GM21825 (cell line): ENCODE measurements around the gene ULK4.

Experiments used
- ATAC-seq: cut with Tn5 transposase; IDR thresholded peaks from one replicate; pipeline ENCODE4 v1.9.1; 2021; ENCODE audit warnings: mild to moderate bottlenecking, moderate library complexity; ENCODE audit not compliant: unreplicated experiment

Gene ULK4

DNA sequence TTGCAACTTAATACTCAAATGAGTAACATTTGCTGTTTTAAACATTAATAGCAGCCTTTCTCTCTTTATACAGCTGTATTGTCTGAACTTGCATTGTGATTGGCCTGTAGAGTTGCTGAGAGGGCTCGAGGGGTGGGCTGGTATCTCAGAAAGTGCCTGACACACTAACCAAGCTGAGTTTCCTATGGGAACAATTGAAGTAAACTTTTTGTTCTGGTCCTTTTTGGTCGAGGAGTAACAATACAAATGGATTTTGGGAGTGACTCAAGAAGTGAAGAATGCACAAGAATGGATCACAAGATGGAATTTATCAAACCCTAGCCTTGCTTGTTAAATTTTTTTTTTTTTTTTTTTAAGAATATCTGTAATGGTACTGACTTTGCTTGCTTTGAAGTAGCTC lies 722.3 kb downstream of the ULK4 start:
- no peak for ATAC-seq

DNA sequence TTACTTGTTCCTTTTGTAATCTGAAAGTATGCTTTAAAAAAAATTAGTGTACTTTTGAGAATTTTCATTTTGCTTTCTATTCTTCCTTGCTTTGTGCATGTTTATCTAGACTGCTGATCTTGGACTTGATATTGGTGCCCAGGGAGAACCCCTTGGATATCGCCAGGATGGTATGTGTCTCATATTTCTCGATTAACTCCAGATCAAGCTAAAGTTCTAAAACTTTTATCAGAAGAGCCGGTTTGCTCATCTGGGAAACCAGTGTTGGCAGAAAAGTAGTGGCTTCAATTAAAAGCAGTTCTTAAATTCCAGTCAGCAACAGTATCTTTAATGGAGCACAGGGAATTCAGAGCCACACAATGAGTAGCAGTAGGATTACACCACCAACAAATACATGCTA lies 724.0 kb downstream of the ULK4 start:
- ATAC-seq, result no peak

DNA sequence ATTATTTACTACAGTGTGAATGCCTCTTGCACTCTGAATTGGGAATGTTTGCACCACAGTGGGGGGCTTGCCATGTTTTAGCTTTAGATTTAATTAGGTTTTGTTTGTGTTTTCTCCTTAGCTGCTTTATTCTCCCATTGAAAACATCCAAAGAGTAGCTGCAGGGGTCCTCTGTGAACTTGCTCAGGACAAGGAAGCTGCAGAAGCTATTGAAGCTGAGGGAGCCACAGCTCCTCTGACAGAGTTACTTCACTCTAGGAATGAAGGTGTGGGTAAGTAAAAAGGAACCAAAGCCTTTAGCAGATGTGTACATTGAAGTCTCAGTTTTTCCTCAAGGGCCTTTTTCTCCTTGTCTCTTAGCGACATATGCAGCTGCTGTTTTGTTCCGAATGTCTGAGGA lies 725.7 kb downstream of the ULK4 start:
- ATAC-seq, result no peak

DNA sequence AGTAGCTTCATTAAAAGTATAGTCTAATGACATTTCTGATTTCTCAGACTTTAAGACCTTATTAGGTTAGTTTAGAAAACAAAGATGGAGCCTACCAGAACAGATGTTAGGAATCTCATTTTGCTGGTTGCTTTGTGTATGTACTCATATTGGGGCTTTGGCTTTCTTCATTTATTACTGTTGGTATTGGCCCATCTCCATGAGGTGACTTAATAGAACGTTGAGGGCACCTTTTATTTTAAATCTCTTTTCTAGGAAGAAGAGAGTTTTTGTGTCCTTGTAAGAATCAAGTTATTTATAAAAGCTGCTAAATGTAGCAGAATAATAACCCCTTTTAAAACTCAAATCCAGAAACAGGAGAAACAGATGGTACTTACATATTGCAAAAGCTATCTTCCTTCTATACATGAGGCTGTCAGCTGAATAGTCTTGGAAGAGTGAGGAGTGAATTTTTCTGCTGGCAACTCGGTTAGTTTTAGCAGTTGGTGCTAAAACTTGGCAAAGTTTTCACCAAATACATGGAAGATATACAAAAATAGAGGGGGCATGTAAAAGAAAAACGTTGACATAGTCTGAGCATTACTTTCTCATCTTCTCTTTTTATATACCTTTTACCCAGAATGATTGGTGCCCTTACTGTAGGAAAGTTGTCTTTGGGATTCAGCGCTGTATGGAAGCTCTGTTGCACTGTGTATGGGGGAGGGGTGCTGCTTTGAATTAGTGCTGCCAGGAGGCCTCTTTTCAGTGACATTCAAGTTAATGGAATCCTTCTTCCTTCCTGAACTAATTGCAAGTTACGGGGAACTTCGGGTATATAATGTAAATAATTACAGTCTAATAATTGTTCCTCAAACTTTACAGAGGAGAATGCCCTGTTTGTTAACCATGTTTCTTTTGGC lies 726.8 kb downstream of the ULK4 start:
- ATAC-seq, result no peak

DNA sequence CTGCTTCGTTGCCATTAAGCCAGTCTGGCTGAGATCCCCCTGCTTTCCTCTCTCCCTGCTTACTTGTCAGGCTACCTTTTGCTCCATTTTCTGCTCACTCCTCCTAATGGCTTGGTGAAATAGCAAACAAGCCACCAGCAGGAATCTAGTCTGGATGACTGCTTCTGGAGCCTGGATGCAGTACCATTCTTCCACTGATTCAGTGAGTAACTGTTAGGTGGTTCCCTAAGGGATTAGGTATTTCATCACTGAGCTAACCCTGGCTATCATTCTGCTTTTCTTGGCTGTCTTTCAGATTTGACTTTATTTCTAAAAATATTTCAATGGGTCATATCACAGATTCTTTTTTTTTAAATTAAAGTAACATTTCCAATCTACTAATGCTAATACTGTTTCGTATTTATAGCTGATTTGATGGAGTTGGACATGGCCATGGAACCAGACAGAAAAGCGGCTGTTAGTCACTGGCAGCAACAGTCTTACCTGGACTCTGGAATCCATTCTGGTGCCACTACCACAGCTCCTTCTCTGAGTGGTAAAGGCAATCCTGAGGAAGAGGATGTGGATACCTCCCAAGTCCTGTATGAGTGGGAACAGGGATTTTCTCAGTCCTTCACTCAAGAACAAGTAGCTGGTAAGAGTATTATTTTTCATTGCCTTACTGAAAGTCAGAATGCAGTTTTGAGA lies 737.6 kb downstream of the ULK4 start:
- no peak for ATAC-seq

DNA sequence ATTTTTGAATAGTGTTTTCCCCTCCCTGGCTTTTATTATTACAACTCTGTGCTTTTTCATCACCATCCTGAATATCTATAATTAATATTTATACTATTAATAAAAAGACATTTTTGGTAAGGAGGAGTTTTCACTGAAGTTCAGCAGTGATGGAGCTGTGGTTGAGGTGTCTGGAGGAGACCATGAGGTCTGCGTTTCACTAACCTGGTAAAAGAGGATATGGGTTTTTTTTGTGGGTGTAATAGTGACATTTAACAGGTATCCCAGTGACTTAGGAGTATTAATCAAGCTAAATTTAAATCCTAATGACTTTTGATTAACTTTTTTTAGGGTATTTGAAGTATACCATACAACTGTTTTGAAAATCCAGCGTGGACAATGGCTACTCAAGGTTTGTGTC lies 738.2 kb downstream of the ULK4 start:
- ATAC-seq, result no peak

DNA sequence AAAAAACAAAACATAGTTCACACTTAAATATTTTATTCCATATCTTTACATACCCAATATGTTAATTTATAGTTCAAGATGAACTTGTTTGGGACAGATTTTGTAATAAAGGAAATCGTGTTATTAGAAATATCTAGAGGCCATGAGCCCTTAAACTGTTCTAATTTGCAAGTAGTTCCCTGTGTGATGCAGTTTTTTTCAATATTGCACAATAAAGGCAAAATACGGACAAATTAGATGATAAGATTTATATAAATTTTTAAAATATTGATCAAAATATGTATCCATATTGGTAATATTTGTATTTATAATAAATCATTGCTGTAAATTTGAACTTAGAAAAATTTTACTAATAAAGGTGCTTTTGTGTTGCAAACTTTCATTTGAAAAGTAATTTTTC lies 738.8 kb downstream of the ULK4 start:
- ATAC-seq, result no peak

DNA sequence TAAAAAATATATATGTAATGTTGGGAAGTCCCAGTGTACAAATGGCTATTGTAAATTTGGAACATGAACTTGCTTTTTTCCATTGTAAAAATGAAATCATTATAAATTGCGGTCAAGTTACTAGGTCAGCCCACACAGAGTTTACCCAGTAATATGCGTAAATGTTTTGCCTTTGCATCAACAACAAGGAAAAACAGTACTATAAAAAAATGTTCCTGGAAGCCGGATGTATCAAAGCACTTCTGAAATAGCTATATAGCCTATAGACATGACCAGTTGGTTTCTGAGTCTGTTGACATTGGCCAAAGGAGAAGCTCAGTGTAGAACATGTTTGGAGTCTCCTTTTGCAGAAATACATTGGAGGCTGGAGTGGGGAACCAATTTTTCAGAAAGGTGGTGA lies 739.4 kb downstream of the ULK4 start:
- no peak for ATAC-seq

DNA sequence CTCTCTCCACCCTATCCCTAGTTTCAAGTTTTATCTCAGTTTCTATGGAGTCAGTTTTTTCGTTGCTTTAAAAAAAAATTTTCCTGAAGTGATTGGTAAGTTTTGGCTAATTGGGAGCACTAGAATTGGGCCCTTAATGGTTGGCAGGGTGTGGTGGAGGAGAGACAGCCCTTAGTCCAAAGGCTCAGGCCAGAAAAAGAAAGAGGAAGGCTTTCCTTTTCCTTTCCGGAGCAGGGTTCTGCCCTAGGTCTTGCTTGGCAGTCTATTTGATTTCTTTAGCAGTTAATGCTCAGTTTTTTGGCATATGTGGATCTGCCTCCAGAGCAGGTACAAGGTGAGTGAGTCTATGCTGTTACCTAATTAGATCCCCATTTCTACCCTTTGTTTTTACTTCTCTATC lies 739.9 kb downstream of the ULK4 start:
- no peak for ATAC-seq

DNA sequence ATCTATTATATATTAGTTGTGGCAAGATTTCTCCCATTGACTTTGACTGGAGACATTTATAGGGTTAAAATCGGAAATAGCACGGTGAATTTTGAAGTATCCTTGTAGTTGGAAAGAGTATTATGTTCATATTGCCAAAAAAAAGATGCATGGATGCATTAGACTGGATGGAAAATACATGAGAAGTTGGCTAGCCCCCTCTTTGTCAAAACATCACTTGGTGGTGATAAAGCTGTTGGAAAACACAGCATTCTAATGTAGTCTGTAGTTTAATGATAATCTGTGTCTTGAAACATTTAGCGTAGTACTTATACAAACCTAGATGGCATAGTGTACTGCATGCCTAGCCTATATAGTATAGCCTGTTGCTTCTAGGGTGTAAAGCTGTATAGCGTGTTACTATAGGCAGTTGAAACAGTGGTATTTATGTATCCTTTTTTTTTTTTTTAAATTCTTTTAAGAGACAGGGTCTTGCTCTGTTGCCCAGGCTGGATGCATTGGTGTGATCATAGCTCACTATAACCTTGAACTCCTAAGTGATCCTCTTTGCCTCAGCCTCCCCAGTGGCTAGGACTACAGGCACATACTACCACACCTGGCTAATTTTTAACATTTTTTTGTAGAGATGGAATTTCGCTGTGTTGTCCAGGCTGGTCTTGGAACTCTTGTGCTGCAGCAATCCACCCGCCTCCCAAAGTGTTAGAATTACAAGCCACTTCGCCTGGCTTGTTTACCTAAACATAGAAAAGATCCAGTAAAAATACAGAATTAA lies 740.8 kb downstream of the ULK4 start:
- no peak for ATAC-seq

DNA sequence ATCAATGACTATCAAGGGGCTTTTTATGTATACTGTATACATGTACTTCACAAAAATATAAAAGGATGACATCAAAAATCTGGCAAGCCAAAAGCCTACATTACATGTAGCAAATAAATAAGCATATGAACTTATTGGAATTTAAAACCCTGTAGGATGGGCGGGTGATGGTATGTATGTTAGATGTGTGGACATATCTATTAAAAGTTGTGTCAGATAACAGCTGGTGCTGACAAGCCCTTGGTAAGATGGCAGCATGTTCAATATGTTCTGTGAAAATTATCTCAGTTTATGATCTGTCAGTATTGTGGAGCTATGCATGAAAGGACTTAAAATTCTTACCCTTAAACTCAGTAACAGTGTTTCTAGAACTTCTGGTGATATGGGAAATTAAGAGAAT lies 742.5 kb downstream of the ULK4 start:
- ATAC-seq, result no peak

DNA sequence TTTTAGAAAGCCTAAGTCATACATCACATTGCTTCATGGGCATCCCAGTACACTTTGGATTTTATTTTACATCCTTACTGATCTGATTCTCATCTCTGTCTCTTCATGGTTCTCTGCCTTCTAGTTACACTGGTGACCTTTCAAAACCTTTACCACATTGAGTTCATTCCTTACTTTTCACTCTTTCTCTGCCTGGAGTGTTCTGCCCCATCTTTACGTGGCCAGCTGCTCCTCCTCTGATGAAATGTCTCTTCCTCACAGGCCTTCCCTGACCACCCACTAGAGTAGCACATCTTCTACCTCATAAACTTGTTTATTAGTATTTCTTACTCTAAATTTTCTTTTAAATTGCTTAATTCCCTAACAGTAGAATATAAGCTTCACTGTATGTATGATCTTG lies 744.9 kb downstream of the ULK4 start:
- no peak for ATAC-seq

DNA sequence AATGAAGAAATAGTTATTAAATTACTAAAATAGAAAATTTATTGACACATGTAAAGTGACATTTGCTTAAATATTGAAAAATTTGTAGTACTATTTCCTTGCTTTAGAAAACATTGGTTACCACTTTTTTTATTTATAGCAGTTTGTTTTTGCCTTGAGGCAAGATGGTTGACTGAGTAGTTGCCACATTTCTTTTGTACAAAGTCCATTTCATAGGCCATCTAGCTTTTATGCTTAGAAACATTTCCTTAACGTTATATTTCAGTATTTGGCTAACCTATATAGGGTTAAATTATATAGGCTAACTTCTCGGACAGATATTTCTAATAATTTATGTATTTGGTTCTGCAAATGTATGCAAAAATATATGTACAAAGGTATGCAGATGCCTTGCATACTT lies 745.5 kb downstream of the ULK4 start:
- no peak for ATAC-seq

DNA sequence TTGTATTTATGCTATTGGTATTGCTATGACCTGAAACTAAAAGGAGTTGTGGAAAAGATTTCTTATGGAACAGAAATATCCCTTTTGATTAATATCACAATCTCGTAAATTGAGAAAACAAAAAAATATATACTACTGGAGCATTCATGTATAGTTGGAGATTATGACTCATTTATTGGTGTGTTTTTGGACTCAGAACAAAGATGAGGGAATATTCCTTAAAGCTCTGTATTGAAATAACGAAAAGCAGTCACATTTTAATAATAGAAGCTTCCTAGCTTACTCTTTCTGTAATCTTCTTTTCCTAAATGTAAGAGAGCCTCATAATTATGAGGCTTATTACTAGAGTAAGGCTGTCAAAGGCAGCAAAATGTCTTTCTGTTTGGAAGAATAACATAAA lies 748.3 kb downstream of the ULK4 start:
- ATAC-seq, result no peak

DNA sequence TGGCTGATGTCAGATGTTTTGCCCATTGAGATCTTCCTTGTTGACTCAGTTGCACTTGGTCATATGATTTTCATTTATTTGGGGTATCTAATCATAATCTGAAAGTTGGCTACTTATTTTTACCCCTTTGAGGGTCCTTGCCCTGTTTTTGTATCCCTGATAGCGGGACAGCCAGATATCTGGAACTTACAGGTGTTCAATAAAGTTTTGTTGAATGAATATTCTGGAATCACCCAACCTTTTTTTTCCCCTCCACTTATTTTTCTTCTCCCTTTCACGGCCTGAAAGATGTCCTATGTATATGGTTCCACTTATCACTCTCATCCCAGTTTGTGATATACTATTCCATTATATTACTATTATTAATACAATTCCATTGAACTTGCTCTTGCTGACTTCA lies 749.8 kb downstream of the ULK4 start:
- no peak for ATAC-seq

DNA sequence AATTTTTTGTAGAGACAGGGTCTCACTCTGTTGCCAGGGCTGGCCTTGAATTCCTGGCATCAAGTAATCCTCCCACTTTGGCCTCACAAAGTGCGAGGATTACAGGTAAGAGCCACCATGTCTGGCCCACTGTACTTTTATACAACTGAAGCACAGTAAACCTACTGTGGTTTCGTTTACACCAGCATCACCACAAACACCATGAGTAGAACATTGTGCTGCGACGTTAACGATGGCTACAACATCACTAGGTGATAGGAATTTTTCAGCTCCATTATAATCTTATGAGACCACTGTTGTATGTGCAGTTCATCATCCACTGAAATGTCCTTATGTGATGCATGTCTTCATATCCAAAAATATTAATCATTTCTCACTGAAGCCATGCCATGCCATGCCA lies 750.9 kb downstream of the ULK4 start:
- ATAC-seq, result no peak

DNA sequence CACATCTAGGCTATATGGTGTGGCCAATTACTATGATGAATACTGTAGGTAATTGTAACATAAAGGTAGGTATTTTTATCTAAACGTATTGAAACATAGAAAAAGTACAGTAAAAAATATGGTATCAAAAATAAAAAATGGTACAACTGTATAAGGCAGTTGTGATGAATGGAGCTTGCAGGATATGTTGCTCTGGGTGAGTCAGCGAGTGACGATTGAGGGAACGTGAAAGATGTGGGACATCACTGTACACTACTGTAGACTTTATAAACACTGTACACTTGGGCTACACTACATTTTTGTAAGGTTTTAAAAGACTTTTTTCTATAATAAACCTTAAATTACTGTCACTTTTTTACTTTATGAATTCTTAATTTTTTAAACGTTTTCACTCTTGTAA lies 752.3 kb downstream of the ULK4 start:
- ATAC-seq, result no peak

DNA sequence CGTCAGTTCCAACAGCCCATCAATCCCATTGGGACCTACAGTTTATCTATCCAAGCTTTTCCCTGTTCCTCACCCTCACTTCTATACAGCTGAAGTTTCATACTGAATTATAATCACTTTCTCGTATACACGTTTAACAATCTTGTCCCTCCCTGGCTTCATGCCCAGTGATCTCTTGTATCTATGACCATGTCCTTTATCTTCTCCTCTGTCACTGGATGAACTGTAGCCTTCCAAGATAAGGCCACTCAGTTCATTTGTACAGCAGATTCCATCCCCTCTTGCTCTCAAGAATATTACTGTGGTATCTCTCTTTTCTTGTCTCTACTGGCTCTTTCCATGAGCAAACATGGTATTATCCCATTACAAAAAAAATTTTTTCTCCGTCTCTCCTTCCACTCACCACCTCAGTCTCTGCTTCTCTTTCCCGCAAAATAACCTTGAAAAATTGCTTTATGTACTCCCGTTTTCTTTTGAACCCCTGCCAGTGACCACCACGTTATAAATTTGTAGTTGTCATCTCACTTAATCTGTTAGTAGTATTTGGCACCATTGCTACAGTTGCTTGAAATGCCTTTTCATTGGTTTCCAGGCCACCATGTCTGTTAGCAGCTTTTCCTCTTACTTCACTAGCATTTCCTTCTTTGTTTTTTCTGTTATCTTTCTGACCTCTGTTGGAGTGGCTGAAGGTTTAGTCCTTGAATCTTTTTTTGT lies 753.2 kb downstream of the ULK4 start:
- no peak for ATAC-seq

DNA sequence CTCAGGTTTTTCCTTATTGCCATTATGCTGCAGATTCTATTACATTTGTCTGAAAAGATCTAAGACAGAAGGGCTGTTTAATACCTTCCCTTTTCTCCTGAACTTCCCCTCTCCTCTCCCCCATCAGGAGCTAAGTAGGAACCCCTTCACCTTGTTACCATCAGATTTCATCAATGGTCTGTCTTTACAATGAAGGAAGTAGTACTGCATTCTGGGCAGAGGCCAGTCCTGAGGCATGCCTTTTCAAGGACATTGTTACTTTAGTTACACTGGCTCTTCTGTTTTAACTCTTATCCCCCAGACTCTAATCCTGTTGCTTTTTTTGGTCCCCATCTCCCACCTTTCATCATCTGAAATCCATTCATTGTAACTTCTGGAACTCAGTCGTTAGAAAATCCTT lies 754.5 kb downstream of the ULK4 start:
- ATAC-seq, result no peak

DNA sequence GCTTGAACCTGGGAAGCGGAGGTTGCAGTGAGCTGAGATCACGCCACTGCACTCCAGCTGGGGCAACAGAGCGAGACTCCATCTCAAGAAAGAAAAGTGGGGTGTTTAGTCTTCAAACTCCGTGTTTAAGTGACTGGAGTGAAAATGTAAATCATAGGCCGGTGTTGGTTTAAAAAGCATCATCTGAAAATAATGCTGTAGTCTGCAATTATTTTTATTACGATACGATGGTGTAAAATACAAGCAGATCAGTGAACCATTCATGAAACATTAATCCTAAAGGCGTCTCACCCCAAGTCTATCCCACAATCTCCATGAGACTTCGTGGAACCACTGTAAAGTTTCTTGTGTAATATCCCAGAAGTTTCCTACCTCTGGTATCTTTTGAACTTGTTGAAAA lies 756.3 kb downstream of the ULK4 start:
- no peak for ATAC-seq

DNA sequence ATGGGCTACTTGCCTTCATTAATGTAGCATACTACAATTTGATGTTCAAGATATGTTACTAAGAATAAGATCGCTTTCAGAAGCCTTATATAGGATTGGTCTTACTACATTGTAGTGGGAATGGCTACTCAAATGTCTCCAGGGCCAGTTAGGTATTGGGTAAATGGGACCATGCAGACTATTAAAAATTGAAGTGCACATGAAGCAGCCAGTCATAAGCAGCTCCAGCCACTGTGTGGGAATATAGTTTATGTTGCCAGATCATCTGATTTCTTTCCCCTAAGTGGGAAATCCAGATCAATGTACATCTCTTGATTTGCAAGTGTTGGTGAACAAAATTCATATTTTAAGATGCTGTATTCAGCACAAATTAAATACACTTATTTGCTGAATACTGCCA lies 757.5 kb downstream of the ULK4 start:
- no peak for ATAC-seq
